Measurements from ENCODE around the gene DPY30. TPM values are rescaled to one million over a fixed set of nuclear protein-coding genes. Genes with fewer than 3 reads are reported as not detected.
"Not testable (repeated sequence)": the region's sequence is repeated elsewhere in the genome, so short reads cannot be mapped to it uniquely, and the experiment has no call there.

DPY30 gene
- total RNA-seq, 1 donor from 2014 or later, result 49.4 TPM

- no peaks in the 10 kb centered on the region for H3K36me3 ChIP-seq
- H3K4me1 ChIP-seq, result peaks cover 0 to 5% of the 10 kb centered on the region in 2 donors
- H3K27ac ChIP-seq, result peak within 1 kb of the TSS; percentile 87 to 92
- peak; percentile 89 to 99 for DNase-seq (ENCODE audit: low spot score in 2 of 2)
- intact Hi-C loops (cut with DNase I), result loop anchor here (1.0 to 5.0 kb wide), 4 partner anchors 24 to 294 kb away; partner anchors contain the start of genes BIRC6, DPY30, MEMO1 and SLC30A6
- H3K9me3 ChIP-seq, result no peaks in the 10 kb centered on the region
- peak; percentile 57 to 77 (median 63) for TF ChIP-seq CTCF (IDR thresholded peaks at IDR 0.05)
- H3K4me3 ChIP-seq, result peak within 1 kb of the TSS; percentile 78 to 91
- no peaks in the 10 kb centered on the region for H3K27me3 ChIP-seq
Observed at GRCh38 chr2:32063310-32064020, 23.9 kb upstream of the DPY30 start, which contains the start of gene SPAST. TSS of gene SPAST (plus strand) at chr2:32063556. CDS start at chr2:32063832, 276 bp downstream.

- Histone ChIP-seq H3K27me3 (no peaks in the 10 kb centered on the region), H3K4me3 (peak overlapping the region; percentile 78 to 91), H3K36me3 (no peaks in the 10 kb centered on the region), H3K9me3 (no peaks in the 10 kb centered on the region), H3K27ac (peak overlapping the region; percentile 87 to 92), H3K4me1 (peaks cover 0 to 5% of the 10 kb centered on the region in 2 donors)
- no peak for TF ChIP-seq CTCF (IDR thresholded peaks at IDR 0.05)
- peak in 1 of 2 donors; percentile 73 for DNase-seq (ENCODE audit: low spot score in 2 of 2)
- intact Hi-C loops (cut with DNase I), result loop anchor here (5.0 kb wide), 1 partner anchor 295 kb away; the partner anchor contains the start of gene BIRC6
Observed at GRCh38 chr2:32061973-32062861, 22.6 kb upstream of the DPY30 start.

- intact Hi-C loops (cut with DNase I), result loop anchor here (5.0 kb wide), 1 partner anchor 296 kb away; the partner anchor contains the start of gene BIRC6
Observed at GRCh38 chr2:32061430-32061829, 21.8 kb upstream of the DPY30 start.

GRCh38 chr2:32060266-32060665 lies 20.7 kb upstream of the DPY30 start:
- Histone ChIP-seq H3K9me3 (no peaks in the 10 kb centered on the region), H3K27ac (no peak overlapping the region), H3K36me3 (no peaks in the 10 kb centered on the region), H3K4me1 (peaks cover 0 to 5% of the 10 kb centered on the region in 2 donors), H3K4me3 (no peak overlapping the region), H3K27me3 (no peaks in the 10 kb centered on the region)
- no peak for DNase-seq (ENCODE audit: low spot score in 2 of 2)
- no peak for TF ChIP-seq CTCF (IDR thresholded peaks at IDR 0.05)
- intact Hi-C loops (cut with DNase I), result loop anchor here (5.0 kb wide), 1 partner anchor 297 kb away; the partner anchor contains the start of gene BIRC6

More at GRCh38 chr2:32061430-32061829, 21.8 kb upstream of the DPY30 start:
- Histone ChIP-seq H3K4me1 (peaks cover 0 to 5% of the 10 kb centered on the region in 2 donors), H3K27ac (peak overlapping the region; percentile 87 to 92), H3K4me3 (no peak overlapping the region), H3K36me3 (no peaks in the 10 kb centered on the region), H3K27me3 (no peaks in the 10 kb centered on the region), H3K9me3 (no peaks in the 10 kb centered on the region)
- no peak for TF ChIP-seq CTCF (IDR thresholded peaks at IDR 0.05)
- DNase-seq (ENCODE audit: low spot score in 2 of 2), result no peak

GRCh38 chr2:32058130-32058529 lies 18.5 kb upstream of the DPY30 start:
- no peaks in the 10 kb centered on the region for H3K27me3 ChIP-seq
- H3K4me3 ChIP-seq, result no peak overlapping the region
- no peaks in the 10 kb centered on the region for H3K36me3 ChIP-seq
- peaks cover 0 to 2% of the 10 kb centered on the region in 2 donors for H3K4me1 ChIP-seq
- no peaks in the 10 kb centered on the region for H3K9me3 ChIP-seq
- no peak overlapping the region for H3K27ac ChIP-seq
- intact Hi-C loops (cut with DNase I), result no loop called here
- no peak for DNase-seq (ENCODE audit: low spot score in 2 of 2)
- no peak for TF ChIP-seq CTCF (IDR thresholded peaks at IDR 0.05)

GRCh38 chr2:32054583-32054982 lies 15.0 kb upstream of the DPY30 start:
- H3K27me3 ChIP-seq; H3K27ac ChIP-seq; DNase-seq (ENCODE audit: low spot score in 2 of 2); H3K9me3 ChIP-seq; H3K36me3 ChIP-seq; intact Hi-C loops (cut with DNase I); H3K4me3 ChIP-seq; H3K4me1 ChIP-seq: not testable (repeated sequence)

Data from ascending aorta (tissue), 2 donors.